ENCODE data around the gene OXSR1. TPM values are rescaled to one million over a fixed set of nuclear protein-coding genes. Genes with fewer than 3 reads are reported as not detected.
A peak's percentile ranks its signal among the peaks of the same experiment; 100 is the strongest.
"Not testable (repeated sequence)": the region's sequence is repeated elsewhere in the genome, so short reads cannot be mapped to it uniquely, and the experiment has no call there.

OXSR1 gene
- total RNA-seq, 2 donors from 2014 or later: 30.5 to 31.0 TPM

DNA sequence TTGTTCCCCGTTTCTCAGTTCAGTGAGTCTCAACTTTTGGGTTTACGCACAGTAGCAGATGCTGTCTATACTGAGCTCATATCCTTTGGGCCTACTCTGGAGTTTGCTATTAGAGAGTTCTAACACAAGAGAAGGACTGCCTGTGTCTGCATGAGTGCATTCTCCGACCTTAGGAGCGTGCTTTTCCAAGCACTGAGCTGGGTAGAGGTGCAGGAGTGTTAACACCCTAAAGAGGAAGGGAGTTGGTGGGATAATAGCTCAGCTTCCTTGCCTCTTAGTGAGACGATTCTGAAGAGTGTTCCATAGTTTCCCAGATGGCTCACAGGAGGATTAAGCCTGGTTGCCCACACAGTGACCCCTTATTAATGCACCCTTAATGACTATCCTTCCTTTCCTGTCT, 6.9 kb upstream of the OXSR1 start:
- H3K4me3 ChIP-seq: no peak overlapping the region
- DNase-seq (ENCODE audit: low spot score) (no peak), ATAC-seq (ENCODE audit: insufficient number of reproducible peaks, low FRiP score, low read depth) (no peak)
- H3K27ac ChIP-seq: no peak overlapping the region
- H3K36me3 ChIP-seq: no peaks in the 10 kb centered on the region
- TF ChIP-seq, protein P1, sequence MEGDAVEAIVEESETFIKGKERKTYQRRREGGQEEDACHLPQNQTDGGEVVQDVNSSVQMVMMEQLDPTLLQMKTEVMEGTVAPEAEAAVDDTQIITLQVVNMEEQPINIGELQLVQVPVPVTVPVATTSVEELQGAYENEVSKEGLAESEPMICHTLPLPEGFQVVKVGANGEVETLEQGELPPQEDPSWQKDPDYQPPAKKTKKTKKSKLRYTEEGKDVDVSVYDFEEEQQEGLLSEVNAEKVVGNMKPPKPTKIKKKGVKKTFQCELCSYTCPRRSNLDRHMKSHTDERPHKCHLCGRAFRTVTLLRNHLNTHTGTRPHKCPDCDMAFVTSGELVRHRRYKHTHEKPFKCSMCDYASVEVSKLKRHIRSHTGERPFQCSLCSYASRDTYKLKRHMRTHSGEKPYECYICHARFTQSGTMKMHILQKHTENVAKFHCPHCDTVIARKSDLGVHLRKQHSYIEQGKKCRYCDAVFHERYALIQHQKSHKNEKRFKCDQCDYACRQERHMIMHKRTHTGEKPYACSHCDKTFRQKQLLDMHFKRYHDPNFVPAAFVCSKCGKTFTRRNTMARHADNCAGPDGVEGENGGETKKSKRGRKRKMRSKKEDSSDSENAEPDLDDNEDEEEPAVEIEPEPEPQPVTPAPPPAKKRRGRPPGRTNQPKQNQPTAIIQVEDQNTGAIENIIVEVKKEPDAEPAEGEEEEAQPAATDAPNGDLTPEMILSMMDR (IDR thresholded peaks at IDR 0.05): no peak
- H3K4me1 ChIP-seq (ENCODE audit: control insufficient read depth in 1 of 2, low read depth in 2 of 2): no peaks in the 10 kb centered on the region
- no peaks in the 10 kb centered on the region for H3K27me3 ChIP-seq (replicated peaks; ENCODE audit: insufficient read depth)
- no peaks in the 10 kb centered on the region for H3K9me3 ChIP-seq

DNA sequence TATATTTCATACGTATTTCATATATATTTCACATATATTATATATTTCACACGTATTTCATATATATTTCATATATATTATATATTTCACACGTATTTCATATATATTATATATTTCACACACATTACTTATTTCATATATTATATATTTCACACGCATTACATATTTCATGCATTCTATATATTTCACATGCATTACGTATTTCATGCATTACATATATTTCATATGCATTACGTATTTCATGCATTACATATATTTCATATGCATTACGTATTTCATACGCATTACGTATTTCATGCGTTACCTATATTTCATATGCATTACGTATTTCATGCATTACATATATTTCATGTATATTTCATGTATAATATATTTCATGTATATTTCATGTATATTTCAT, 4.6 kb upstream of the OXSR1 start:
- not testable (repeated sequence) for H3K4me1 ChIP-seq (ENCODE audit: control insufficient read depth in 1 of 2, low read depth in 2 of 2); H3K27me3 ChIP-seq (replicated peaks; ENCODE audit: insufficient read depth); H3K4me3 ChIP-seq; ATAC-seq (ENCODE audit: insufficient number of reproducible peaks, low FRiP score, low read depth); H3K9me3 ChIP-seq; DNase-seq (ENCODE audit: low spot score); H3K36me3 ChIP-seq; H3K27ac ChIP-seq

DNA sequence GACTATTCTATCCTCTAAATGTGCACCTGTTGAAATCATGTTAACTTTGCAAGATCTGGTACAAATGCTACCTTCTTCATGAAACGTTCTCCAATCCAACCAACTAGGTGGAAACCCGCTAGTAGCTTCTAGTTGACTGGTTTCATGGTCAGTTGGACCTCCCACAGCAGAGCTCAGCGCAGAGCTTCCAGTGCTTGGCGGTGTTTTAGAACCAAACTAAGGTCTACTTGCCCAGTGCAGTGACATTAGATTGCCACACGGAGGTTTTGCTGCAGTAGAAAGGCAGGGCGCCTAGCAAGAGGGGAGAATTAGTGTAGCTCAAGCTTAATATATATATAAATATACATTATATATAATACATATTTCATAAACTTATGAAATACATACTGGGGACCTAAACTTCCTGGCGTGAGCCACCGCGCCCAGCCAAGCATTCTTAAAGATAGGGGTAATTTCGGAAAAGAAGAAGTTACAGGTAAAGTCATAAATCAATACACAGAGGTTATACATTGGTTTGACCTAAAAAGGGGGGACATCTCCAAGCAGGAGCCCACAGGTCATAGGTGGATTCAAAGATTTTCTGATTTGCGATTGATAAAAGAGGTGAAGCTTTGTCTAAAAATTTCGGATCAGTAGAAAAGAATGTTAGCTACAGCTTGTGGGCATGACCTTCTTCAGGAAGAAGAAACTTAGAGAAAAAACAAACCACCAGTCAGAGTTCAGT, 2.1 kb upstream of the OXSR1 start:
- DNase-seq (ENCODE audit: low spot score): no peak
- Histone ChIP-seq H3K36me3 (no peaks in the 10 kb centered on the region), H3K27ac (peak overlapping the region in 1 of 2 donors; percentile 82), H3K4me3 (no peak overlapping the region), H3K9me3 (no peaks in the 10 kb centered on the region), H3K27me3 (replicated peaks; ENCODE audit: insufficient read depth) (no peaks in the 10 kb centered on the region), H3K4me1 (ENCODE audit: control insufficient read depth in 1 of 2, low read depth in 2 of 2) (peaks cover 9 to 20% of the 10 kb centered on the region in 2 donors)
- TF ChIP-seq, protein P1 (IDR thresholded peaks at IDR 0.05): peak; percentile 29
- ATAC-seq (ENCODE audit: insufficient number of reproducible peaks, low FRiP score, low read depth): no peak

DNA sequence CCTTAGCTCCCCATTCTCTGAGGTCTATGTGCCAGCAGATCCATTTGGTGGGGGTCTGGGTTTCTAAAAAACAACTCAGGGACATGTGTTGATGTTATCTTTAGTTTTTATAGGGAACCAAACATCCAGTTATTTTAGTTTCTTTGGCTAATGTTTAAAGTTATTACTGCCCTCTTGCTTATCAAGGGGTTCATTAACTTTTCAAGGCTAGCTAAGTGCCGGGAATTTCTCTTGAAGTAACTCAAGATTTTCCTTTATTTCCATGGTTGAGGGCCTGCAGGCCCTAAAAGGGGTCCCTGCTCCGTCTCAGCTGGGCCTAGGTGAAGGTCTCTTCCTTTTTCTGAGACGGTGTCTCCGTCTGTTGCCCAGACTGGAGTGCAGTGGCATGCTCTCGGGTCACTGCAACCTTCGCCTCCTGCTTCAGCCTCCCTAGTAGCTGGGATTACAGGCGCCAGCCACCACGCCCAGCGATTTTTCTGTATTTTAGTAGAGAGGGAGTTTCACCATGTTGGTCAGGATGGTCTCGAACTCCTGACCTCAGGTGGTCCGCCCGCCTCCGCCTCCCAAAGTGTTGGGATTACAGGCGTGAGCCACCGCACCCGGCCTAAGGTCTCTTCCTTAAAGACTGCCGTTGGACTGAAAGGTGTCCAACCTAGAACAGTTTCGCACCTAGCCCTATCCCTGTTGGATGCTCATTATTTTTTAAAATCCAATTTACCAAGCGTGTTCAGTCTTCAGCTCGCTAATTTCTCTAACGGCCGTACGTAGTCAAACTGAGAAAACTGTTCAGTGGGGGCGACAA, 1.3 kb upstream of the OXSR1 start:
- peaks cover 14 to 27% of the 10 kb centered on the region in 2 donors for H3K4me1 ChIP-seq (ENCODE audit: control insufficient read depth in 1 of 2, low read depth in 2 of 2)
- ATAC-seq (ENCODE audit: insufficient number of reproducible peaks, low FRiP score, low read depth): no peak
- no peaks in the 10 kb centered on the region for H3K27me3 ChIP-seq (replicated peaks; ENCODE audit: insufficient read depth)
- H3K27ac ChIP-seq: peak overlapping the region; percentile 82 to 83
- peak overlapping the region; percentile 85 for H3K4me3 ChIP-seq
- TF ChIP-seq, protein P1 (IDR thresholded peaks at IDR 0.05): no peak
- no peak for DNase-seq (ENCODE audit: low spot score)
- no peaks in the 10 kb centered on the region for H3K36me3 ChIP-seq
- no peaks in the 10 kb centered on the region for H3K9me3 ChIP-seq

DNA sequence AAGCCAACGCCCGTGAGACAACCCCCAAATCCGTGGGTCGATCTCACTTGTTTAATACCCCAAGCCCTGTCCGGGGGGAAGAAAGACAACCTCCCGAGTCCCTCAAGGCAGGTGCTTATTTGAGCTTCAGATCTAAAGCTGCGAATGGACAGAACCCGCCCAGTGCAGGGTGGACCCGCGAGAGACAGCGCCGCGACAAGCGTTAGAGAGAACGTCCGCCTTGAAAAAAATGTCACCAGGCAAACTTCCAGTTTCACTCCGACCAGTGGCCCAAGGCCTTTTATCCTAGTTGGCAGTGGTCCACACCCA, 740 bp upstream of the OXSR1 start:
- no peak for ATAC-seq (ENCODE audit: insufficient number of reproducible peaks, low FRiP score, low read depth)
- H3K27ac ChIP-seq: peak overlapping the region; percentile 82 to 83

More for the DNA sequence above, 740 bp upstream of the OXSR1 start:
- H3K36me3 ChIP-seq: no peaks in the 10 kb centered on the region
- DNase-seq (ENCODE audit: low spot score): no peak
- H3K4me3 ChIP-seq: peak overlapping the region; percentile 85
- TF ChIP-seq, protein P1 (IDR thresholded peaks at IDR 0.05): no peak
- no peaks in the 10 kb centered on the region for H3K9me3 ChIP-seq
- no peaks in the 10 kb centered on the region for H3K27me3 ChIP-seq (replicated peaks; ENCODE audit: insufficient read depth)
- H3K4me1 ChIP-seq (ENCODE audit: control insufficient read depth in 1 of 2, low read depth in 2 of 2): peaks cover 17 to 31% of the 10 kb centered on the region in 2 donors
